ENCODE measurements around the gene PIR. TPM values are rescaled to one million over a fixed set of nuclear protein-coding genes. Genes with fewer than 3 reads are reported as not detected.

The PIR gene
- total and polyA plus RNA-seq, 7 experiments from 2014 or later, result 0.49 to 4.6 (median 0.70) TPM; not detected in 4

DNA sequence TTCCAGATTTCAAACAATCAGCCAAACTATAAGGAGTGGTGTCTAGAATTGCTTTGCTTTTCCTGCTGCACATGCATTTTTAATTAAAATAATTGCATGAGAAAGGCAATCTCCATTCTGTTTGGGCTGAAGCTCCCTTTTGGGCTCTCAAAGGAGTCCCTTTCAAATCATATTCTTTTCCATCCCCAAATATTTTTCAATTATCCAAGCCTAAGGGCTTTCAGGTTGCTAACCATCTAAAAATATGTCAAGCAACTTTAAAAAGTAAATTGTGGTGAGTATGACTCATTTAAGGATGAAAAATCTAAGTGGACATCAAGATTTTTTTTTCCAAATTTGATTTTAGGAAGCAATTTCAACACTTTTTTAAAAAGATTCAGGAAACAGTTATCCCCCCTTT is 28.4 kb downstream of the PIR start:
- H3K9me3 Mint-ChIP-seq, result no peaks in the 10 kb centered on the region
- H3K4me3 Mint-ChIP-seq, result no peak overlapping the region
- Histone ChIP-seq H3K36me3 (ENCODE audit: control insufficient read depth in 2 of 3, insufficient read depth in 3 of 3, low read length in 3 of 3) (no peaks in the 10 kb centered on the region), H3K9me3 (ENCODE audit: control insufficient read depth in 2 of 3, low read length in 3 of 3) (no peaks in the 10 kb centered on the region), H3K27me3 (ENCODE audit: control insufficient read depth in 2 of 2, insufficient read depth in 2 of 2, low read length in 2 of 2) (no peaks in the 10 kb centered on the region), H3K4me1 (ENCODE audit: control insufficient read depth in 2 of 2, insufficient read depth in 2 of 2, low read length in 2 of 2) (no peaks in the 10 kb centered on the region), H3K4me3 (ENCODE audit: low read length) (no peak overlapping the region), H3K27ac (ENCODE audit: low read depth, low read length) (no peak overlapping the region)
- peaks cover 0 to 7% (median 0%) of the 10 kb centered on the region in 5 donors for H3K27me3 Mint-ChIP-seq
- intact Hi-C loops (cut with micrococcal nuclease), result loop anchor here in 1 of 2 donors (1.0 kb wide), 1 partner anchor 115 kb away; no protein-coding TSS in a partner anchor
- H3K4me1 Mint-ChIP-seq, result peaks cover 0 to 2% (median 0%) of the 10 kb centered on the region in 7 donors
- POLR2A ChIA-PET, result no interaction called here
- H3K27ac Mint-ChIP-seq, result no peak overlapping the region
- no peaks in the 10 kb centered on the region for H3K36me3 Mint-ChIP-seq
- CTCF ChIA-PET, result no interaction called here
- DNase-seq, result no peak
- no peak for ATAC-seq

DNA sequence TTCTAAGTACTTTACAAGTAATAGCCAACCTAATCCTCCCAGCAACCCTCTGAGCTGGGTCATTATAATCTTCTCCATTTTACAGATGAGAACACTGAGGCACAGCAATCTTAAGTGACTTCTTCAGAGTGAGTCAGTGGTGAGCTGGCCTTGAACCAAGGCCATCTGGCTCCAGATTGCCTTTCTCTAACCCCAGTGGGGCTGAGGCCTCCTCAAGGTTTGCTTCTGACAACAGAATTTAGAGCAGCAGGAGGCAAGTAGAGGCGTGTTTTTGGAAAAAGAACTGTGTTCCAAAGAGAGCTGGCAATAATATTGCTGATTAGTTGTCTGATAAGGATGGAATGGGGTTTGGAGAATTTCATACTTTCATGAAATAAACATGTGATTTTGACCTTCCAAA is 41.2 kb downstream of the PIR start:
- Mint-ChIP-seq H3K4me3 (no peak overlapping the region), H3K27ac (no peak overlapping the region), H3K9me3 (no peaks in the 10 kb centered on the region), H3K4me1 (no peaks in the 10 kb centered on the region), H3K27me3 (no peaks in the 10 kb centered on the region), H3K36me3 (no peaks in the 10 kb centered on the region)
- POLR2A ChIA-PET, result no interaction called here
- Histone ChIP-seq H3K9me3 (ENCODE audit: control insufficient read depth in 2 of 3, low read length in 3 of 3) (no peaks in the 10 kb centered on the region), H3K27me3 (ENCODE audit: control insufficient read depth in 2 of 2, insufficient read depth in 2 of 2, low read length in 2 of 2) (no peaks in the 10 kb centered on the region), H3K27ac (ENCODE audit: low read depth, low read length) (no peak overlapping the region), H3K4me1 (ENCODE audit: control insufficient read depth in 2 of 2, insufficient read depth in 2 of 2, low read length in 2 of 2) (no peaks in the 10 kb centered on the region), H3K36me3 (ENCODE audit: control insufficient read depth in 2 of 3, insufficient read depth in 3 of 3, low read length in 3 of 3) (no peaks in the 10 kb centered on the region), H3K4me3 (ENCODE audit: low read length) (no peak overlapping the region)
- DNase-seq (no peak), ATAC-seq (no peak)
- intact Hi-C loops (cut with micrococcal nuclease), result no loop called here
- CTCF ChIA-PET, result no interaction called here

DNA sequence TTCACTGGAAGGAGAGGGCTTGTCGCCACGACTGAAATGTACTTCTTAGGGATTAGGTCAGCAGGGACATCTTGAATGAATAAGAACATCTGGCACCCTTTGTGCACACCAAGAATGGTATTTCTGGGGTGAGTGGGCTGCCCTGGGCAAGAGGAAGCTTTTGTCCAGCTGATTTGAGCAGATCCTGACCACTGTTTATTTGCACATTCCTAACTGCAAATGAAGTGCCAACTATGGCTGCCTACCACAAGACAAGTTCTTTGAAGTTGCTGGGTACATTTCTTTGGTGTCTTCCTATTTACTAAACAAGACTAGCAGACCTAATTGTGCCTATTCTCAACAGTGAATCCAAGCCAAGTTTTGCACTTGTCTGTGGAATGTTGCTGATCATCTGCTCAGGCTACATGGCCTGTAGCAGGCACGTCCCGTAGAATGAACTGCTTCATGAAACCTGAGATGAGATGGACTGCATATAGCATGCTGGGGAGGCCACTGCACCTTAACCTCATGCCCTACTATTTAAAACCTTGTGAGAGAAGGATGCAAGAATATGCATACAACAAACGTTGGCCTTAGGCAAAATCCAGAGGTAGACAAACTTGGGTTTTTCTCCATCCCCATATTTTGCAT is 45.0 kb downstream of the PIR start:
- no peak for DNase-seq
- no peaks in the 10 kb centered on the region for H3K9me3 ChIP-seq (ENCODE audit: control insufficient read depth in 2 of 3, low read length in 3 of 3)
- H3K4me1 ChIP-seq (ENCODE audit: control insufficient read depth in 2 of 2, insufficient read depth in 2 of 2, low read length in 2 of 2), result no peaks in the 10 kb centered on the region
- Mint-ChIP-seq H3K9me3 (peaks cover 0 to 1% (median 0%) of the 10 kb centered on the region in 11 donors), H3K4me1 (no peaks in the 10 kb centered on the region), H3K36me3 (no peaks in the 10 kb centered on the region), H3K4me3 (no peak overlapping the region), H3K27ac (no peak overlapping the region), H3K27me3 (no peaks in the 10 kb centered on the region)
- H3K27me3 ChIP-seq (ENCODE audit: control insufficient read depth in 2 of 2, insufficient read depth in 2 of 2, low read length in 2 of 2), result no peaks in the 10 kb centered on the region
- intact Hi-C loops (cut with micrococcal nuclease), result no loop called here
- H3K4me3 ChIP-seq (ENCODE audit: low read length), result no peak overlapping the region
- H3K27ac ChIP-seq (ENCODE audit: low read depth, low read length), result no peak overlapping the region
- ChIA-PET POLR2A (no interaction called here), CTCF (no interaction called here)
- no peak for ATAC-seq
- no peaks in the 10 kb centered on the region for H3K36me3 ChIP-seq (ENCODE audit: control insufficient read depth in 2 of 3, insufficient read depth in 3 of 3, low read length in 3 of 3)

DNA sequence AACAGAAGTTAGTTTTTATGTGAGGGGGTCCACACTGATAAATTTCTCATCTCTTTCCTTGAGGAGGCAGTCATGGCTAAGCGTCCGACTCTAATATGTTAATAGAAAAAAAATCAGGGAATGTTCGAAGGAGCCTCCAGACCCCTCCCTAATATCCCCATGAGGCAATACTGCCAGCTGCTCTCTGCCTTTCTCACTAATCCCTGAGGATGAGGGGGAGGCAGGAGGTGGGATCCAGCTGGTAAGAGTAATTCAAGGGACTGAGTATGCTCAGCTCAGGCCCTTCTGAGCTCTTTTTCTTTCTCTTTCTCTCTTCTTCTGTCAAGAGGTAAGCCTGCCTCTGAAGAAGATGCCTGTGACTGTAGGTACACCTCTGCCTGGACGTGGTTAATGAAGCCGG is 51.7 kb downstream of the PIR start:
- CTCF ChIA-PET, result no interaction called here

DNA sequence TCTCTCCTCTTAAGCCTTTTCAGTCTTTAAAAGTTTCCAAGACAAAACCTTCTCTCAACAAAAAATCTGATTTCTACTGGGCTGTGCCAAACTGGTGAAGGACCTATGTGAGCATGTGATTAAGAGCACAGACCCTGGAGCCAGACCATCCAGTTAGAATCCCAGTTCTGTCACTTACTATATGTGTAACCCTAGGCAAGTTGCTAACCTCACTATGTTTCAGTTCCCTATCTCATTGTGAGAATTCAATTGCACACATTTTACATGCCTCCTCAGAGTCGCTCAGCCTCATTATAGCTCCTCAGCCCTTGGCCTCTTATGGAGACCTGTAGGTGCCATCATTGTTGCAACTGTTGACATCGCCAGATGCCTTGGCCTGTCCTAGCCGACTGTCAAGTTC is 54.8 kb downstream of the PIR start:
- ATAC-seq (no peak), DNase-seq (no peak)
- CTCF ChIA-PET, result no interaction called here
- intact Hi-C loops (cut with micrococcal nuclease), result no loop called here
- H3K27me3 ChIP-seq (ENCODE audit: control insufficient read depth in 2 of 2, insufficient read depth in 2 of 2, low read length in 2 of 2), result no peaks in the 10 kb centered on the region
- Mint-ChIP-seq H3K27me3 (peaks cover 1 to 10% (median 2%) of the 10 kb centered on the region in 5 donors), H3K4me1 (peaks cover 0 to 2% (median 0%) of the 10 kb centered on the region in 7 donors), H3K9me3 (peaks cover 0 to 2% (median 0%) of the 10 kb centered on the region in 11 donors), H3K4me3 (no peak overlapping the region), H3K27ac (no peak overlapping the region), H3K36me3 (no peaks in the 10 kb centered on the region)
- no peaks in the 10 kb centered on the region for H3K36me3 ChIP-seq (ENCODE audit: control insufficient read depth in 2 of 3, insufficient read depth in 3 of 3, low read length in 3 of 3)
- no peak overlapping the region for H3K4me3 ChIP-seq (ENCODE audit: low read length)
- H3K4me1 ChIP-seq (ENCODE audit: control insufficient read depth in 2 of 2, insufficient read depth in 2 of 2, low read length in 2 of 2), result no peaks in the 10 kb centered on the region
- no peaks in the 10 kb centered on the region for H3K9me3 ChIP-seq (ENCODE audit: control insufficient read depth in 2 of 3, low read length in 3 of 3)
- no peak overlapping the region for H3K27ac ChIP-seq (ENCODE audit: low read depth, low read length)
- POLR2A ChIA-PET, result no interaction called here

More for the DNA sequence above, 51.7 kb downstream of the PIR start:
- H3K9me3 Mint-ChIP-seq, result no peaks in the 10 kb centered on the region
- H3K9me3 ChIP-seq (ENCODE audit: control insufficient read depth in 2 of 3, low read length in 3 of 3), result no peaks in the 10 kb centered on the region
- no peaks in the 10 kb centered on the region for H3K36me3 ChIP-seq (ENCODE audit: control insufficient read depth in 2 of 3, insufficient read depth in 3 of 3, low read length in 3 of 3)
- H3K27me3 Mint-ChIP-seq, result peaks cover 0 to 6% (median 0%) of the 10 kb centered on the region in 5 donors
- no peak overlapping the region for H3K4me3 Mint-ChIP-seq
- no peak overlapping the region for H3K4me3 ChIP-seq (ENCODE audit: low read length)
- peaks cover 0 to 2% (median 0%) of the 10 kb centered on the region in 7 donors for H3K4me1 Mint-ChIP-seq
- no peak overlapping the region for H3K27ac ChIP-seq (ENCODE audit: low read depth, low read length)
- no peaks in the 10 kb centered on the region for H3K27me3 ChIP-seq (ENCODE audit: control insufficient read depth in 2 of 2, insufficient read depth in 2 of 2, low read length in 2 of 2)
- ATAC-seq (no peak), DNase-seq (no peak)
- H3K36me3 Mint-ChIP-seq, result no peaks in the 10 kb centered on the region
- H3K4me1 ChIP-seq (ENCODE audit: control insufficient read depth in 2 of 2, insufficient read depth in 2 of 2, low read length in 2 of 2), result no peaks in the 10 kb centered on the region
- intact Hi-C loops (cut with micrococcal nuclease), result no loop called here
- H3K27ac Mint-ChIP-seq, result no peak overlapping the region
- POLR2A ChIA-PET, result no interaction called here

DNA sequence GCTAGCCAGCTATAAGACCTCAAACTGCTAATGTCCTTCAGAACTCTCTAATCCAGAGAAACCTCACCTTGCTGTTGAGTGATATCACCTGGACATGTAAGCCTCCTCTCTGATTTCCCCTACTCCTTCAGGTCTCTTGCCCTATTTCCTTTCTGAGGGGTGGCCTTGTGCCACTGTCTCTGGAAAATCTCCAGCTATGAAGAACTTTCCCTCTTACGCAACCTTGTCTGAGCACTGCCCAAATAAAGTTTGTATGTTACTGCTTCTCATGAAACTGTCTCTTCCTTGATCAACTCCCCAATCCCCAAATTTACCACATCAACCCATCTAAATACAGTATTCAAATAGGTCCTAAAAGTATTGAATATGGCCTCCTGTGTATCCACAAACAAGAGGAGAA is 55.4 kb downstream of the PIR start:
- Histone ChIP-seq H3K9me3 (ENCODE audit: control insufficient read depth in 2 of 3, low read length in 3 of 3) (no peaks in the 10 kb centered on the region), H3K27ac (ENCODE audit: low read depth, low read length) (no peak overlapping the region), H3K4me1 (ENCODE audit: control insufficient read depth in 2 of 2, insufficient read depth in 2 of 2, low read length in 2 of 2) (no peaks in the 10 kb centered on the region), H3K27me3 (ENCODE audit: control insufficient read depth in 2 of 2, insufficient read depth in 2 of 2, low read length in 2 of 2) (no peaks in the 10 kb centered on the region), H3K4me3 (ENCODE audit: low read length) (no peak overlapping the region), H3K36me3 (ENCODE audit: control insufficient read depth in 2 of 3, insufficient read depth in 3 of 3, low read length in 3 of 3) (no peaks in the 10 kb centered on the region)
- ATAC-seq, result no peak
- Mint-ChIP-seq H3K36me3 (peaks cover 0 to 2% (median 0%) of the 10 kb centered on the region in 5 donors), H3K4me1 (peaks cover 0 to 2% (median 0%) of the 10 kb centered on the region in 7 donors), H3K9me3 (peaks cover 0 to 3% (median 0%) of the 10 kb centered on the region in 11 donors), H3K4me3 (no peak overlapping the region), H3K27ac (no peak overlapping the region), H3K27me3 (peaks cover 4 to 15% (median 8%) of the 10 kb centered on the region in 5 donors)
- intact Hi-C loops (cut with micrococcal nuclease), result no loop called here
- no peak for DNase-seq
- POLR2A ChIA-PET, result no interaction called here
- CTCF ChIA-PET, result no interaction called here

DNA sequence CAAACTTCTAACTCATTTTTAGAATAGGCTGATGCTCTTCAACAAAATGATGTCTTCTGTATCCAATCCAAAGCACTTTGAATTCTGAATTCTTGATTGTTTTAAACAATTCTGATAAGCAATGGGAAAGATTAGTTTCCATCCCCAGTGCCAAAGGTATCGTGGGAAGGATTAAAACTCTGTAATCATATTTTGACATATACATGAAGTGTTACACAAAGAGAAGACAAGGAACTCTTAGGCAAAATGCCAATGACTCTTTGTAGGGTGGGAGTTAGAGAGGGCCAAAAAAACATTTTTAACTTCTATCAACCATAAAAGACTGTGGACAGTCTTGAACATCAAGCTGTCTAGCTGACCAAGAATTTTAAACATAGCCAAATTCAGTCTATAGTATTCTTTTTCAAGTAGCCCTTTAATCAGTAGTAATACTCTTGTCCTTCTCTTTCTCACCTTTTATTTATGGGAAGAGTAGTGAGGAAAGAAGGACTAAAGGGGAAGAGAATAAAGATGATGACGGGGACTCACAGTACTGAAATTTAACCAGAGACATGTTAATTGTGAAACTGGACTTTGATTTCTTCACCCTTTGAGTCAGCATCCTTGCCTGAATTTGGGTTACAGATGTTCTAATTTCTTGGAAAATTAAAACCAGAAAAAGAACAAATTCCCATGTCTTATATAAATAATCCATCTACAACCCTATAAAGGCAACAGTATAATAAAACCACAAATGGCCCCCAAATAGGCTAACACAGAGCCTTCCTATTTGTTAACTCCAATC is 57.1 kb downstream of the PIR start:
- CTCF ChIA-PET, result no interaction called here
- Mint-ChIP-seq H3K4me3 (no peak overlapping the region), H3K27ac (no peak overlapping the region), H3K9me3 (peaks cover 0 to 3% (median 0%) of the 10 kb centered on the region in 11 donors), H3K27me3 (peaks cover 8 to 28% (median 15%) of the 10 kb centered on the region in 5 donors), H3K4me1 (peaks cover 0 to 2% (median 0%) of the 10 kb centered on the region in 7 donors), H3K36me3 (peaks cover 0 to 2% (median 0%) of the 10 kb centered on the region in 5 donors)
- Histone ChIP-seq H3K4me1 (ENCODE audit: control insufficient read depth in 2 of 2, insufficient read depth in 2 of 2, low read length in 2 of 2) (no peaks in the 10 kb centered on the region), H3K9me3 (ENCODE audit: control insufficient read depth in 2 of 3, low read length in 3 of 3) (no peaks in the 10 kb centered on the region), H3K27me3 (ENCODE audit: control insufficient read depth in 2 of 2, insufficient read depth in 2 of 2, low read length in 2 of 2) (no peaks in the 10 kb centered on the region), H3K4me3 (ENCODE audit: low read length) (no peak overlapping the region), H3K27ac (ENCODE audit: low read depth, low read length) (no peak overlapping the region), H3K36me3 (ENCODE audit: control insufficient read depth in 2 of 3, insufficient read depth in 3 of 3, low read length in 3 of 3) (no peaks in the 10 kb centered on the region)
- no peak for DNase-seq
- intact Hi-C loops (cut with micrococcal nuclease), result no loop called here
- POLR2A ChIA-PET, result no interaction called here
- no peak for ATAC-seq
